AG09309 (cell line): Measurements from ENCODE around the gene ZC3H7A.
"Not testable (repeated sequence)": the region's sequence is repeated elsewhere in the genome, so short reads cannot be mapped to it uniquely, and the experiment has no call there.

Experiments
- DNase-seq: peaks from one replicate; pipeline ENCODE4 v3.0.0-alpha.2; 2010; ENCODE audit warnings: low read depth
- H3K4me3 ChIP-seq: 2 replicates; pipeline ENCODE4 v1.5.1; 2011; ENCODE audit warnings: mild to moderate bottlenecking, low read depth, low read length, moderate library complexity; ENCODE audit not compliant: control insufficient read depth
- TF ChIP-seq, protein P1 (sequence below): IDR thresholded peaks from 2 replicates; pipeline ENCODE4 v1.5.1; 2011; ENCODE audit warnings: mild to moderate bottlenecking, low read depth, low read length, inconsistent platforms; ENCODE audit not compliant: insufficient read depth, control insufficient read depth; ENCODE audit errors: missing control alignments

The ZC3H7A gene

DNA sequence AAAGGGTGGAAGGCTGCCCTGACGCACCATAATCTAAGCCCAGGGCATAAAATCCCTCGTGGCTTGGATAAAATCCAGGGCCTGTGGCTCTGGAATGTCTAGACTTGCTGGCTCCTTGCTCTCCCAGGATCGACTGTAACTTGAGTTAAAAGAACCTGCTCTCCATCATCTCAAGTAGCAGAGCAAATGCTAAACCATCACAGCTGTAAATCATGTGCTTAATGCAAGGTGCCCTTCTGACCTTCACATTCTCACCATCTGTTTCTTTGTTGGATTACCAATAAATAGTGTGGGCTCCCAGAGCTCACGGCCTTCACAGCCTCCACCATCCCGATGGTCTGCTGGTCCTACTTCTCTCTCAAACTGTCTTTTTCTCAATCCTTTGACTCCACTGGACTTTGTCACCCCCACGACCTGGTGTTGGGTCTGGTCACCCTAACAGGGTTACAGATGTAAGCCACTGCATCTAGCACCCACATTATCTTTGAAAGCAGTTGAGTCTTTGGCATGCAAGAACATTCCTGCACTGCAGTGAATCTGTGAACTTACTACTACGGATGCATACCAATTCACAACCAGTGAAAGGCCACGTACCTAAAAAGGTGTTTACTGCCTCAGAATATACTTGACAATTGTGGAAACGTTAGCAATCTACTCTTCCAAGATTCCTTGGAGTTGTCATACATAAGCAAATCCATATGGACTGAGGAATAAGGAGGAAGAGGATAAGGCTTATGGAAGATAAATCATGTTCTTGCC lies 39.0 kb upstream of the ZC3H7A start:
- no peak overlapping the region for H3K4me3 ChIP-seq
- no peak for DNase-seq
- TF ChIP-seq, protein P1, sequence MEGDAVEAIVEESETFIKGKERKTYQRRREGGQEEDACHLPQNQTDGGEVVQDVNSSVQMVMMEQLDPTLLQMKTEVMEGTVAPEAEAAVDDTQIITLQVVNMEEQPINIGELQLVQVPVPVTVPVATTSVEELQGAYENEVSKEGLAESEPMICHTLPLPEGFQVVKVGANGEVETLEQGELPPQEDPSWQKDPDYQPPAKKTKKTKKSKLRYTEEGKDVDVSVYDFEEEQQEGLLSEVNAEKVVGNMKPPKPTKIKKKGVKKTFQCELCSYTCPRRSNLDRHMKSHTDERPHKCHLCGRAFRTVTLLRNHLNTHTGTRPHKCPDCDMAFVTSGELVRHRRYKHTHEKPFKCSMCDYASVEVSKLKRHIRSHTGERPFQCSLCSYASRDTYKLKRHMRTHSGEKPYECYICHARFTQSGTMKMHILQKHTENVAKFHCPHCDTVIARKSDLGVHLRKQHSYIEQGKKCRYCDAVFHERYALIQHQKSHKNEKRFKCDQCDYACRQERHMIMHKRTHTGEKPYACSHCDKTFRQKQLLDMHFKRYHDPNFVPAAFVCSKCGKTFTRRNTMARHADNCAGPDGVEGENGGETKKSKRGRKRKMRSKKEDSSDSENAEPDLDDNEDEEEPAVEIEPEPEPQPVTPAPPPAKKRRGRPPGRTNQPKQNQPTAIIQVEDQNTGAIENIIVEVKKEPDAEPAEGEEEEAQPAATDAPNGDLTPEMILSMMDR = no peak

- DNase-seq = no peak
- TF ChIP-seq, protein P1 = no peak
- no peak overlapping the region for H3K4me3 ChIP-seq
These were observed 38.3 kb upstream of the ZC3H7A start for GRCh38 chr16:11835309-11835708.

DNA sequence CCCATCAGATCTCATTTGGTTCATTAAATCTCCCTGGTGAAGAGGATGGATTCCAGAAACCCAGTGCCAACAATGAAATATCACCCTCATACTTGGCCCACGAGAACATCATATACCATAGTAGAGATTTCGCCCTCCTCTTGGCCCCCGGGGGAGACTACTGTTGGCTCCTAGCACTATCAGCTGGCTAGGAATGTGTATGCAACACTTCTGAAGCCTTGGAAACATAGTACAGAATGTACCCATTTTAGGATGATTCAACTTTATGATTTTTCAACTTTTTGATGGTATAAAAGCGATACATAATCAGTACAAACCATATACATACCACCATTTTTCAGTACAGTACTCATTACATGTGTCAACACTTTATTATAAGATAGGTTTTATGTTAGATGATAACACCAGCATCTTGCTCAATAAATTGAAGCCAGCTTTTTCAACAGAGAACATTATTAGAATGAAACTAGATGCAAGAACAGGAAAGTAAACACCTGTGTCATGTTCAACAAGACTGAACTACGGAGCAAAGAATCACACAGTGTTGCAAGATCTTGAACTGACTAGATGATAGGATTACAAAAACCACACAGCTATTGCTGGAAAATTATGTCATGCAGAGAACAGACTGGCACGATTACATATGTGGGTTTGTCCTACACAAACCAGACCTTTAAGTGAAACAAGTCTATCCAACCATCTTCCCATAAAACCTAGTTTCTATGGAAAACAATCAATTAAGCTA lies 37.1 kb upstream of the ZC3H7A start:
- H3K4me3 ChIP-seq = no peak overlapping the region
- TF ChIP-seq, protein P1 = no peak
- peak; percentile 49 for DNase-seq

DNA sequence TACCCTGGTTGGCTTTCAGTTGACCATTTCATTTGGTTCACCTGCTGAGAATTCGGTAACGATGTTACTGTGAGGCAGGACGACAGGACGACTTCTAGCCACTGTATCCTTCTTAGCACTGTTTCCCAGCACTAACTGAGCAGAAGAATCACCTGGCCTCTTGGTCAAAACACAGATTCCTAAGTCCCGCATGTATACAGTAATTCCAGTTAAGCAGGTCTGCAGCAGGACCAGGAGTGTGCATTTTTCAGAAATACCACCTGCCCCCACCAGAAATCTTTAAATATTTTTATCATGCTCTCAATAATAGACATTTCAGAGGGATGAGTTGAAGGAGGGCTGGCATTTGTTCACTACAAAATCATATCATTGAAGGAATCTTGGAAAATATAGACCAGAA lies 31.6 kb upstream of the ZC3H7A start:
- no peak overlapping the region for H3K4me3 ChIP-seq
- no peak for DNase-seq
- TF ChIP-seq, protein P1 = no peak

DNA sequence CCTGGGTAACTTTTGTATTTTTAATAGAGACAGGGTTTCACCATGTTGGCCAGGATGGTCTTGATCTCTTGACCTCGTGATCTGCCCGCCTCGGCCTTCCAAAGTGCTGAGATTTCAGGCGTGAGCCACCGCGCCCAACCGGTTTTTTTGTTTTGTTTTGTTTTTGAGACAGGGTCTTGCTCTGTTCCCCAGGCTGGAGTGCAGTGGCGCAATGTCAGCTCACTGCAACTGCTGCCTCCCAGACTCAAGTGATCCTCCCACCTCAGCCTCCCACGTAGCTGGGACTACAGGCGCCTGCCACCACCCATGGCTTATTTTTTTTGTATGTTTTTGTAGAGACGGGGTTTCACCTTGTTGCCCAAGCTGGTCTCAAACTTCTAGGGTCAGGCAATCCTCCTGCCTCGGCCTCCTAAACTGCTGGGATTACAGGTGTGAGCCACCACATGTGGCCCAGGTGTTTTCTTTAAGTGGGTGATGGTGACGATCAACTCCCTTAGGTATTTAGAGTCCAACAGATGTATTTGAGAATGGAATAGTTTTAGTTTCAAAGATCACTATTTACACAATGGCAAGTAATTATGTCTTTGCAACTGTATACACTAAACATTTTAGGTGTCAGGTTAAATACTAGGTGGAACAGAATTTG lies 28.6 kb upstream of the ZC3H7A start:
- H3K4me3 ChIP-seq, DNase-seq: not testable (repeated sequence)

- TF ChIP-seq, protein P1 = no peak
- H3K4me3 ChIP-seq = no peak overlapping the region
- no peak for DNase-seq
These were observed 27.3 kb upstream of the ZC3H7A start for GRCh38 chr16:11824362-11824761.

DNA sequence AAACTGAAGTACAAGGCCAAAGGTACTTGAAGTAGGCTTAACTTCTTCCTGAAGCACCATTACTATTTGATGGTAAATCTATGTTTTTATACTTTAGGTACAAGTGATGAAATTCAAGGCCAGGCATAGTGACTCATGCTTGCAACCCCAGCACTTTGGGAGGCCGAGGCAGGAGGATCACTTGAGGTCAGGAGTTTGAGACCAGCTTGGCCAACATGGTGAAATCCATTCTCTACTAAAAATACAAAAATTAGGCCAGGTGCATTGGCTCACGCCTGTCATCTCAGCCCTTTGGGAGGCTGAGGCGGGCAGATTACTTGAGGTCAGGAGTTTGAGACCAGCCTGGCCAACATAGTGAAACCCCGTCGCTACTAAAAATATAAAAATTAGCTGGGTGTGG lies 26.6 kb upstream of the ZC3H7A start:
- not testable (repeated sequence) for DNase-seq, H3K4me3 ChIP-seq
